HL-60 (cell line): ENCODE data around the gene NBEAL2.

Source experiments
- DNase-seq, 2 experiments: peaks; one replicate each; pipeline ENCODE4 v3.0.0-alpha.2; 2010 to 2020; ENCODE audit warnings: low read depth in 1 of 2, low spot score in 1 of 2
- H3K27ac ChIP-seq: fragments of 250-450 bp; sonication (Bioruptor Pico); replicated peaks from 2 replicates; pipeline ENCODE4 v1.5.1; 2020; ENCODE audit warnings: mild to moderate bottlenecking, moderate library complexity
- H3K27me3 ChIP-seq: fragments of 250-450 bp; sonication (Bioruptor Pico); 2 replicates; pipeline ENCODE4 v1.5.1; 2021; ENCODE audit warnings: mild to moderate bottlenecking, moderate library complexity; ENCODE audit not compliant: insufficient read depth, poor library complexity, severe bottlenecking
- H3K4me3 ChIP-seq: replicated peaks from 2 replicates; pipeline ENCODE4 v1.5.1; 2011; ENCODE audit warnings: mild to moderate bottlenecking, control low read depth, low read length; ENCODE audit not compliant: insufficient read depth
- CTCF ChIP-seq: IDR thresholded peaks from one replicate; pipeline ENCODE4 v1.5.1; 2011; ENCODE audit warnings: low read length, control low read depth, inconsistent platforms; ENCODE audit not compliant: insufficient read depth
- GABPA ChIP-seq: IDR thresholded peaks from 2 replicates; pipeline ENCODE4 v1.6.1; 2012; ENCODE audit warnings: low read depth
- POLR2AphosphoS5 ChIP-seq: IDR thresholded peaks from 2 replicates; pipeline ENCODE4 v1.6.1; 2012; ENCODE audit warnings: low read depth
- REST ChIP-seq: IDR thresholded peaks from 2 replicates; pipeline ENCODE4 v1.6.1; 2012; ENCODE audit warnings: low read depth; ENCODE audit not compliant: insufficient replicate concordance
- SPI1 ChIP-seq: IDR thresholded peaks from 2 replicates; pipeline ENCODE4 v1.6.1; 2012; ENCODE audit warnings: low read depth, mild to moderate bottlenecking, borderline replicate concordance

Gene NBEAL2

GRCh38 chr3:46999516-47000197 is 20.2 kb downstream of the NBEAL2 start:
- Histone ChIP-seq H3K27ac (no peak overlapping the region), H3K4me3 (no peak overlapping the region), H3K27me3 (no peaks in the 10 kb centered on the region)
- TF ChIP-seq GABPA = no peak
- TF ChIP-seq REST = no peak
- TF ChIP-seq SPI1 = no peak
- no peak for TF ChIP-seq CTCF
- no peak for TF ChIP-seq POLR2AphosphoS5
- DNase-seq = no peak

- no peak for TF ChIP-seq SPI1
- no peak for TF ChIP-seq CTCF
- no peak for TF ChIP-seq GABPA
- no peak for TF ChIP-seq REST
- no peak for TF ChIP-seq POLR2AphosphoS5
- DNase-seq = no peak
- H3K27me3 ChIP-seq = no peaks in the 10 kb centered on the region
- no peak overlapping the region for H3K27ac ChIP-seq
- no peak overlapping the region for H3K4me3 ChIP-seq
Observed at GRCh38 chr3:47000198-47000815, 20.8 kb downstream of the NBEAL2 start.

GRCh38 chr3:47000922-47001730 is 21.7 kb downstream of the NBEAL2 start:
- Histone ChIP-seq H3K27ac (no peak overlapping the region), H3K4me3 (no peak overlapping the region), H3K27me3 (no peaks in the 10 kb centered on the region)
- DNase-seq = no peak
- TF ChIP-seq GABPA = no peak
- TF ChIP-seq POLR2AphosphoS5 = no peak
- TF ChIP-seq REST = no peak
- no peak for TF ChIP-seq CTCF
- no peak for TF ChIP-seq SPI1
